Measurements from ENCODE around the gene PRIM2.
"Not testable (repeated sequence)": the region's sequence is repeated elsewhere in the genome, so short reads cannot be mapped to it uniquely, and the experiment has no call there.

- TF ChIP-seq POLR2AphosphoS5 (IDR thresholded peaks at IDR 0.05; ENCODE audit: low read depth); CTCF (conservative IDR thresholded peaks at IDR 0.05; ENCODE audit: low read depth in 2 of 2); NANOG (IDR thresholded peaks at IDR 0.05; ENCODE audit: borderline replicate concordance); EZH2phosphoT487 (IDR thresholded peaks at IDR 0.05; ENCODE audit: unreplicated experiment); EZH2 (IDR thresholded peaks at IDR 0.05; ENCODE audit: low read depth, unreplicated experiment); ZNF462 (CRISPR knock-in tag; IDR thresholded peaks at IDR 0.05); CREB1 (CRISPR knock-in tag; IDR thresholded peaks at IDR 0.05; ENCODE audit: low read depth); REST (IDR thresholded peaks at IDR 0.05; ENCODE audit: unreplicated experiment); JUNB (IDR thresholded peaks at IDR 0.05; ENCODE audit: unreplicated experiment); ETS1 (IDR thresholded peaks at IDR 0.05); STAT1 (IDR thresholded peaks at IDR 0.05; ENCODE audit: unreplicated experiment); ZNF331 (CRISPR knock-in tag; IDR thresholded peaks at IDR 0.05; ENCODE audit: low read depth): not testable (repeated sequence)
Measured at GRCh38 chr6:57431742-57432141, 114.3 kb downstream of the PRIM2 start.

All from GM23338 (cell line).